ENCODE results near the gene NT5DC3.

NT5DC3 gene

DNA sequence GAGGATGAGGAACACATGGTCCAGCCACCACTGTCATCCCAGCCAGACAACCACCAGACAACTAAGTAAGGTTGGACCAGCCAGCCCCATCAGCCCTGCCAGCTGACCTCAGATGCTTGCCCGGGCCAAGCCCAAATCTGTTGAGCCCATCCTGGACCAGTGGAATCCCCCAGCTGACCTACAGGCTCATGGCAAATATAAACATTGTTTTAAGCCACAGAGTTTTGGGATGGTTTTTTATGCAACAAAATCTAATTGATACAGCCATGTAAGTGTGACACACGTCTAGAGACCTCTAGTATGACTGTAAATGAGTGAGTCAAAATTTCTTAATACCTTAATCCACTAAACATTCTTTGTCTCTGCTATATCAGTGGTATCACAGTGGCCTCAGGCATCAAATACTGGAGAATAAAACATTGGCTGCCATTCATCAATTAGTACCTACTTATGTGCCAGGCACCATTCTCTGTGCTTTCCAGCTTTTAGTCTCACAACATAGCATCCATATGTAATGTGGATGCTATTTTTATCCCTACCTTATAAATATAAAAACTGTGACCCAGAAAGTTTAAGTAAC lies 24.2 kb upstream of the NT5DC3 start:
- TF ChIP-seq, protein P1, sequence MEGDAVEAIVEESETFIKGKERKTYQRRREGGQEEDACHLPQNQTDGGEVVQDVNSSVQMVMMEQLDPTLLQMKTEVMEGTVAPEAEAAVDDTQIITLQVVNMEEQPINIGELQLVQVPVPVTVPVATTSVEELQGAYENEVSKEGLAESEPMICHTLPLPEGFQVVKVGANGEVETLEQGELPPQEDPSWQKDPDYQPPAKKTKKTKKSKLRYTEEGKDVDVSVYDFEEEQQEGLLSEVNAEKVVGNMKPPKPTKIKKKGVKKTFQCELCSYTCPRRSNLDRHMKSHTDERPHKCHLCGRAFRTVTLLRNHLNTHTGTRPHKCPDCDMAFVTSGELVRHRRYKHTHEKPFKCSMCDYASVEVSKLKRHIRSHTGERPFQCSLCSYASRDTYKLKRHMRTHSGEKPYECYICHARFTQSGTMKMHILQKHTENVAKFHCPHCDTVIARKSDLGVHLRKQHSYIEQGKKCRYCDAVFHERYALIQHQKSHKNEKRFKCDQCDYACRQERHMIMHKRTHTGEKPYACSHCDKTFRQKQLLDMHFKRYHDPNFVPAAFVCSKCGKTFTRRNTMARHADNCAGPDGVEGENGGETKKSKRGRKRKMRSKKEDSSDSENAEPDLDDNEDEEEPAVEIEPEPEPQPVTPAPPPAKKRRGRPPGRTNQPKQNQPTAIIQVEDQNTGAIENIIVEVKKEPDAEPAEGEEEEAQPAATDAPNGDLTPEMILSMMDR (IDR thresholded peaks at IDR 0.05): no peak

DNA sequence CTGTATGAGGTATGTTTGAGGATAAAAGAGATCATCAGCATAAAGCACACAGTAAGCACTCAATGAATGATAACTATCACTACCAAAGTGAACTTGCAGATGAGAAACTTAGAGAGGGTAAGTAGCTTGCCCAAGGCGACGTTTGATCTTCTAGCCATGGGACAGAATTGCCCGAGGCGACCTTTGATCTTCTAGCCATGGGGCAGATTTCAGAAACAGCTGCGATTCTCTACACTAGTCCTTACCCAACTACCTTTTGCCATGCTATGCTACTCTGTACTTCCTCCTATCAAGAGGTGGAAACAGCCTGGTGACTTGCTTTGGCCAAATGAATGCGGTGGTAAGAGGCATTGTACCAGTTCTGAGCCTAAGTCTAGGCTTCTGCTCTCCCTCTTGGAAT lies 23.7 kb upstream of the NT5DC3 start:
- TF ChIP-seq, protein P1 (IDR thresholded peaks at IDR 0.05): no peak

DNA sequence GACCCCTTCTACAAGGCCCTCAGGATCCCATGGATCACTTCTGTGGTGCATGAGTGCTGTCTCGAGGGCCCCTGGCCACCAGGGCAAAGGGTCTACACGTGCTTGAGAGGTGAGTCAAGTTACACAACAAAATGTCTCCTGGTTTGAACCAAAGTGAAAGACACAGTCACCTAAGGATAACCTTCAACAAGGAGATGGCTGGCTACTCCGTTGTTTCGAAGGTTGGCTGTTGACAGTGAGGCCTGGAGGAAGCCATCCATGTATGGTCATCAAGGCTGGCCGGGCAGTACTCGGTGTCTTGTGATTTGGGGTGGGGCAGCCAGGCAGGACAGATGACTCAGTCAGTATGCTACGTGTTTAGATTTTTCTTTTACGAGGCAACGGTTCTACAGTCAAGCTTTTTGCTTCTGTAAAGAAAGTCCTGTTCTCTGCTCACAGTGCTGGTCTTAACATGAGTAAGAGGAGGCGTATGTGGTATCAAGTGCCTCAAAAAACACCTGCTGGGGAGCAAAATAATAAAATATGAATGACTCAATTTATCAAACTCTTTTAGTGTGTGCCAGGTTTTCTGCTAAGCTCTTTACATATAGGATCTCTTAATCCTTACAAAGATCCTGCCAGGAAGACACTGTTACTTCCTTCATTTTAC lies 18.0 kb upstream of the NT5DC3 start:
- TF ChIP-seq, protein P1 (IDR thresholded peaks at IDR 0.05): no peak

DNA sequence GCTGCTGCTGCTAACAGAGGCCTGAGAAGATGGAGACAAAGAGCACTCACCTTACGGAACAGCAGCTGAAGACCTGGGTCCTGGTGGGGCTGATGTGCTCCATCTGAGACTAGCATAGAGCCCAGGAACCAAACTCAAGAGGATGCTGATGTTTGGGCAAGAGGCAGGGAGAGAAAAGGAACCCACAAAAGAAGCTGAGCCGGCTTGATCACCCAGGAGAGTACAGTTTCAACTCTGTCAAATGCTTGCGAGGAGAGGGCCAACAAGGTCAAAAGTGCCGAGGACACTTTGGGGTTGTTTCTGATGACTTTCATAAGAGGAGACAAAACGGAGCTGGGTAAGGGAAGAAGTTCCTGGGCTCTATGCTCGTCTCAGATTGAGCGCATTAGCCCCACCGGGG lies 17.3 kb upstream of the NT5DC3 start:
- TF ChIP-seq, protein P1 (IDR thresholded peaks at IDR 0.05): no peak

DNA sequence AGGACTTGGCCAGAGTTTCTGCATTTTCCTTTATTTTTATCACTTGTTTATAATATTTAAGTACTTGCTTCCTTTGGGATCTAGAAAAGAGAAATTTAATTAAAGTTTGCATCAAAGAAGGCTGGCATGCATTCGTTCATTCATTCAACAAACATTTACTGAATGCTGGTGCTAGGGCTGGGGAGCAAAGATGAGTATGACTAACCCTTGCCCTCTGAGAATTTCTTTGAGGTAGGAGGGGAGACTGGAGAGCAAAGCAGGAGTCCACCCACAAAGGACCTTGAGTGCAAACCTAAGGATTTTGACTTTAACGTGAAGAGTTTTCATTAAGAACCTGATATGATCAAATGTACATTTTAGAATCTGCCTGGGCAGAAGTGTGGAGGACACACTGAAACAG lies 16.1 kb upstream of the NT5DC3 start:
- TF ChIP-seq, protein P1 (IDR thresholded peaks at IDR 0.05): no peak

DNA sequence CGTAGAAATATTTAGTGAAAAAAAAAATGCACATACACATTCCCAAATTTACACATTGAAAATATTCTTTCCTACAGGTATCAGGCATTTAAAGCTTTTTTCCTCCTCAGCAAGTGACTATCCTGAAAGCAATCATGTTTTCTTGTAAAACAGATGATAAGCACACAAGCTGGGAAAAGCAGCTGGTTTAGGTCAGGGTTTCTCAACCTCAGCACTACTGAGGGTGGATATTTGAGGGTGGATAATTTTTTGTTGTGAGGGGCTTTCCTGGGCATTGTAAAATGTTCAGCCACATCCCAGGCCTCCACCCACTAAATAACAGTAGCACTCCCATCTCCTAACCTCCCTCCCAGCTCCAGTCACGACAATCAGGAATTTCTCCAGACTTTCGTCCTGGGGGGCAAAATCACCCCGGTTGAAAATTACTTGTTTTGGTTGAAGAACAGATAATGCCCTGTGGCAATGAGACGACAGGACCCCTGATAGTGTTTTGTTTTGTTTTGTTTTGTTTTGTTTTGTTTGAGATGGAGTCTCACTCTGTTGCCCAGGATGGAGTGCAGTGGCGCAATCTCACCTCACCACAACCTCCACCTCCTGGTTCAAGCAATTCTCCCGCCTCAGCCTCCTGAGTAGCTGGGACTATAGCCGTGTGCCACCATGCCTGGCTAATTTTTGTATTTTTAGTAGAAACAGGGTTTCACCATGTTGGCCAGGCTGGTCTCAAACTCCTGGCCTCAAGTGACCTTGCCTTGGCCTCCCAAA lies 15.0 kb upstream of the NT5DC3 start:
- TF ChIP-seq, protein P1 (IDR thresholded peaks at IDR 0.05): no peak

DNA sequence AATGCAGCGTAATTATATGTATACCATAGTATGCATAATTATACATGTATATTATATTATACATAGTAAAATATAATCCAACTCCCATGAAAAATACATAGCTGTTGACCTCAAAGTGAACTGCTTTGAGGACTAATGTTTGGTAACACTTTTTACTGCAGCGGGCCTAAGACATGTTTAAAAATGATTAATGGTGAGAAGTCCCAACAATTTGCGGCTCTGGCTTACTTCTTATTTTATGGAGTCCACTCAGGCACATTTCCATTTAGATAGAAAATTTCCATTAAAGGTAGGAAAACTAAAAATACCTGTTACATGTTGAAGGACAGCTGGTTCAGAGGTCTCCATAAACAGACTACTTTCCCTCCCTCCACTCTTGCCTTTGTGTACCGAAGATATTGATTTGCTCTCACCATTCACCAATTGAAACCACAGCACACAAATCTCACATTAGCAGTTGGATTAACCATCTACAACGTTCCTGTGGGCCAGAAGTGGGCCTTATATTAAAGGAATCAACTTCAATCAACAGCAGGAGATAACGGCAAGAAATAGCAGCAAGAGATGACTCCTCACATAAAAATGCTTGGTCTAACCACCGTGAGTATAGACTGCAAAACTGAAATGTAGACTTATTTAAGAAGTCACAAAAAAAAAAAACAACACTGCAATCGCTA lies 14.1 kb upstream of the NT5DC3 start:
- TF ChIP-seq, protein P1 (IDR thresholded peaks at IDR 0.05): no peak
